T-helper 1 cell (primary cell): ENCODE measurements around the gene SF3A2.
"Not testable (repeated sequence)": the region's sequence is repeated elsewhere in the genome, so short reads cannot be mapped to it uniquely, and the experiment has no call there.

ENCODE experiments used
- DNase-seq, 5 donors: peaks; one replicate each; pipeline ENCODE4 v3.0.0-alpha.2; 2012 to 2020
- total RNA-seq, 4 donors: gene quantifications; one replicate each; lab custom pipeline; 2026; lab: John Stamatoyannopoulos, UW

SF3A2 gene
- 49.0 to 68.0 (median 55.3) reads per million in 4 donors for total RNA-seq

- DNase-seq, result peak; percentile 96 to 98 (median 97)
Measured at GRCh38 chr19:2236314-2237050, at the start of gene SF3A2, which contains the start of gene PLEKHJ1. Gene SF3A2 (plus strand): TSS chr19:2236824. CDS start chr19:2243419, 6,595 bp downstream. Gene PLEKHJ1 (minus strand): TSS chr19:2236329. CDS start chr19:2236248, 81 bp downstream.

DNA sequence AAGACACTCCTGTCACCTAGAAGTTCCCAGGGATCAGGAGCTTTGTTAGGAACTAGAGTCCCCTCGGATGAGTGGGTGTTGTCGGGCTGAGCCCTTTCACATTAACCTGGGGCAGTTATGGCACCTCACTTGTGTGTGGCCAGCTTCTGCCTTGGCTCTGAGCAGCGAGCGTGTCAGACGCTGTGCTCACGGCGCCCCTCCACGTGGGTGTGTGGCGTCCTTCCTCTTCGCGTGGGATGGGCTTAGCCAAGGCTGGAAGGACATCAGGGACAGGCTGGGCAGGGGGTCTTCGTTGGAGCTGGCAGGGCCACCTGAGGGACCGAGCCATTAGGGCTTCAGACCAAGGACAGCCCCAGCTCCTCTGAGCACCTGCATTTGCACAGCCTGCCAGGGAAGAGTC lies 49.5 kb upstream of the SF3A2 start:
- no peak for DNase-seq

DNA sequence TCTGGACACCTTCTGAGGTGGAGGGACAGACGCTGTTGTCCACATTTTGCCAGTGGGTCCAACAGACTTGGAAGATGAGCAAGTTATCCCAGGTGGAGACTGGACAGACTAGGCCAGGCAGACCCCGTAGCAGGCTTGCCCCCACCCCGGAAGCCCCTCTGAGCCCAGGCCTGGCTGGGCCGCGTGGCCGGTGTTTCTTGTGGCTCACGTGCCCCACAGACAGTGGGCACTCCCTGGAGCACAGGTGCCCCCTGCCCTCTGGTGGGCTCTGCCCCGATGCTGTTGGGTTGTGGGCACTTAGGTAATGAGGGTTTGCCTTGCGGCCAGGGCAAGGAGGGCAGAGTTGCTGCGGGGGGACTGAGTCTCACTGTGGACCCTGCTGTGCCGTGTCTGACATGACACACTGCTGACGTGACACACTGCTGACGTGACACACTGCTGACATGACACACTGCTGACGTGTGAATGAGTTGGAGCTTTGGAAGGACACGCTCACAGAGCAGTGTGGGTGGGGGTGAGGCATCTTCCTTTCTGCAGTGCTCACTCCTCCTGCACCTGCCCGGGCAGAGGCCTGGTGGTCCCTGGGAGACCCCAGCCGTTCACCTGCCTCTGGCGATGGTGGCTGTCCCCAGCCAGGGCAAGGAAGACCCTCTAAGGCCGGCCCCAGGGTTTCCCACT lies 47.8 kb upstream of the SF3A2 start:
- DNase-seq, result no peak

DNA sequence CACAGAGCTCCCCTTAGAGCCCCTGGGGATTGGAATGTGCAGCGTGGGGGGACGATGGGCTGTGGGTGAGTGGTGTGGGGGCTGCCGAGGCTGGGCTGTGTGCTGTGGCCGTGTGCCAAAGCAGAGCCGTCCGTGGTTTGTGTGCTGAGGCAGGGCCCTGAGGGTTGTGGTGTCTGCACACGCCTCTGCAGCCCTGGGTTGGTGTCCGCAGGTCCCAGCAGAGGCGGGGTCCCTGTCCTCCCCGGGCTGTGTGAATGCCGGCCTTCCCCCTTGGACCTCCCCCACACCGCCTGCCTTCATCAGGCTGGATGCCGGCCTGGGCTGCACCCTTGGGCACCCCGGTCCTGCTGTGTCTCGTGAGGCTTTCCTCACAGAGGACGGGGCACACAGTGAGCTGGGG lies 46.7 kb upstream of the SF3A2 start:
- DNase-seq, result no peak

GRCh38 chr19:2190848-2191455 lies 45.7 kb upstream of the SF3A2 start:
- no peak for DNase-seq

- no peak for DNase-seq
Measured at GRCh38 chr19:2191456-2192310, 44.9 kb upstream of the SF3A2 start.

DNA sequence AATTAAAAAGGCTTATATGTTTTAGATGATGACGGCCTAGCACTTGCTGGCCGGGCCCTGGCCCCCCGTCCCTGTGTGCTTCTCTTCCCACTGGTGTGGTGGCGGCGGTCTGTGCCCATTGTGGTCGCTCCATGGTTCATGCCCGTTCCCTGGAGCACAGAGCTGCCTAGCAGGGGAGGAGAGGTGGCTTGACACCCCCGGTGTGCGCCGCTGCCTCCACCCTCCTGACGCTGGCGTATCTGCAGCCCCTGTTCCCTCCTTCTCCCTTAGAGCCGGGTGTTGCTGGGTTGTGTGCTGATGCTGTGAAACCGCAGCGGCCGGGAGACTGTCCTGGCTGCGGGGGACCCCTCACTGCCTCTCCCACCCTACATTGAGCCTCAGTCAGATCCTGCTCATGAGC lies 43.8 kb upstream of the SF3A2 start:
- no peak for DNase-seq

GRCh38 chr19:2193807-2194206 lies 42.8 kb upstream of the SF3A2 start:
- no peak for DNase-seq

- no peak for DNase-seq
Measured at GRCh38 chr19:2194513-2195078, 42.0 kb upstream of the SF3A2 start.

DNA sequence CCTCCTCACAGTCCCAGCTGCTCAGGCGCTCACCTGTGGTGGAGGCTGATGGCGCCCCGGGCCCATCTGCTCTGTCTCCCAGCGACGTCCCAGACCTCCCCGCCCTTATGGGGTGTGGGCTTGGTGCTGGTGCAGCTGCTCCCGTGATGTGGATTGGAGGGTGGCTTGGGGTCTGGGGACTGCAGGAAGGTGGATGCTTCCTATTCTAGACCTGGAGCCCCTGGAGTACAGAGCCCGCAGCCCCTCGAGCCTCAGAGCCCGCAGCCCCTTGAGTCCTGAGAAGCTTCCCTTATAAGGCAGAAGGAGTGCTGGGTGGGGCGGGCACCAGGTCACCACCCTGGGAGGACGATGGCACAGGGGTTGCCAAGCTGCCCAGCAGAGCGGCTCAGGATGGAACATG lies 41.3 kb upstream of the SF3A2 start:
- DNase-seq, result no peak

GRCh38 chr19:2195914-2196313 lies 40.7 kb upstream of the SF3A2 start:
- no peak for DNase-seq

GRCh38 chr19:2197270-2197669 lies 39.4 kb upstream of the SF3A2 start:
- DNase-seq, result no peak

- no peak for DNase-seq
Measured at GRCh38 chr19:2198317-2198716, 38.3 kb upstream of the SF3A2 start.

DNA sequence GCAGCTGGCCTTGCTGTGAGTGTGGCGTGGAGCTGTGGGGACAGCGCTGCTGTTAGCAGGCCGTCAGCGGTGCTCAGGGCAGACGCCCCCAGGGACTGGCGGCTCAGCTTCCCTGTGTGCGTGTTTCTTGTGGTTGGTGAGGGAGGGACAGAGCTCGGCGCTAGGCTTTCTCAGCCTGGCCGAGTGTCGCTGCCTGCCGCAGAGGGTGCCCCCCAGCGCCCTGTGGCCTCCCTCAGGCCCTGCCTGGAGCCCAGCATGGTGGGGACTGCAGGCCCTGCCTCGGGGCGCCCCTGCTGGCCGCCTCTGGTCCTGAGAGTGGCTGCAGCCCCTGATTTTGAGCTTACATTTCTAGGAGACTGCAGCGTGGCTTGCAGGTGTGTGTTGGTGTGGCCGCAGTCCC lies 37.4 kb upstream of the SF3A2 start:
- DNase-seq, result no peak

- DNase-seq, result no peak
Measured at GRCh38 chr19:2199861-2200623, 36.6 kb upstream of the SF3A2 start.

DNA sequence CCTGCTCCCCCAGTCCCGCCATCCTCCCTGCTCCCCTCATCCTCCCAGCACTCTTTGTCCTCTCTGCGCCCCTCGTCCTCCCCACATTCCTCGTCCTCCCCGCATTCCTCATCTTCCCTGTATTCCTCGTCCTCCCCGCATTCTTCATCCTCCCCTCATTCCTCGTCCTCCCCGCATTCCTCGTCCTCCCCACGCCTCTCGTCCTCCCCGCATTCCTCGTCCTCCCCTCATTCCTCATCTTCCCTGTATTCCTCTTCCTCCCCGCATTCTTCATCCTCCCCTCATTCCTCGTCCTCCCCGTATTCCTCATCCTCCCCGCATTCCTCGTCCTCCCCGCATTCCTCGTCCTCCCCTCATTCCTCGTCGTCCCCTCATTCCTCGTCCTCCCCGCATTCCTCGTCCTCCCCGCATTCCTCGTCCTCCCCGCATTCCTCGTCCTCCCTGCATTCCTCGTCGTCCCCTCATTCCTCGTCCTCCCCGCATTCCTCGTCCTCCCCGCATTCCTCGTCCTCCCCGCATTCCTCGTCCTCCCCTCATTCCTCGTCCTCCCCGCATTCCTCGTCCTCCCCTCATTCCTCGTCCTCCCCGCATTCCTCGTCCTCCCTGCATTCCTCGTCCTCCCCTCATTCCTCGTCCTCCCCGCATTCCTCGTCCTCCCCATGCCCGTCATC lies 35.9 kb upstream of the SF3A2 start:
- DNase-seq, result not testable (repeated sequence)

GRCh38 chr19:2201473-2202148 lies 35.0 kb upstream of the SF3A2 start:
- DNase-seq, result no peak

DNA sequence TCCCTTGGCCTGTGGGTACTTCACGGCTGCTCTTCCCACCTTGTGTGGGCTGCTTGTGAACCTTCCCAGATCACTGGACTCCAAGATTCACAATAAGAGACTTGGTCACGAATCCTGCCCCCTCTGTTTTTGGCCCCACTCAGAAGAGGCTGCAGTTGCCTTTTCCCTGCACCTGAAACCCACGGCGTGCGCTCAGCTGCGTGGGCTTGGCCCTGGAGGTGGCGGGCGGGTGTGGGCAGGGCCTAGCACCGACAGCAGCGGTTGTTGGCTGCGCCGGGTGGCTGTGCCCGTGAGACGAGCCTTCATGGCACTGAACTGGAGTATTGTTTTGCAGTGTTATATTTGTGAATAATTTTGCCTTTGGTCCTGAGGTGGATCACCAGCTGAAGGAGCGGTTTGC lies 34.3 kb upstream of the SF3A2 start:
- no peak for DNase-seq

GRCh38 chr19:2207008-2207407 lies 29.6 kb upstream of the SF3A2 start:
- DNase-seq, result no peak
